AG10803 (cell line): ENCODE data around the gene NOL12.

Experiments used
- DNase-seq: peaks from one replicate; pipeline ENCODE4 v3.0.0; 2010; ENCODE audit warnings: low read depth
- H3K4me3 ChIP-seq: 2 replicates; pipeline ENCODE4 v1.5.1; 2011; ENCODE audit warnings: mild to moderate bottlenecking, low read length, control low read depth
- CTCF ChIP-seq: conservative IDR thresholded peaks from 2 replicates; pipeline ENCODE4 v1.5.1; 2011; ENCODE audit warnings: mild to moderate bottlenecking, low read length, control low read depth, inconsistent platforms

The NOL12 gene

GRCh38 chr22:37640591-37641560, 45.3 kb upstream of the NOL12 start:
- peak overlapping the region; percentile 63 for H3K4me3 ChIP-seq
- TF ChIP-seq CTCF: no peak
- DNase-seq: no peak

GRCh38 chr22:37641561-37641949, 44.6 kb upstream of the NOL12 start:
- H3K4me3 ChIP-seq: no peak overlapping the region
- DNase-seq: no peak
- no peak for TF ChIP-seq CTCF

GRCh38 chr22:37643225-37643847, 42.8 kb upstream of the NOL12 start:
- DNase-seq: peak; percentile 54
- H3K4me3 ChIP-seq: no peak overlapping the region
- peak; percentile 92 for TF ChIP-seq CTCF

- DNase-seq: no peak
- H3K4me3 ChIP-seq: no peak overlapping the region
- no peak for TF ChIP-seq CTCF
Observed at GRCh38 chr22:37647317-37647716, 38.8 kb upstream of the NOL12 start.

- no peak for TF ChIP-seq CTCF
- DNase-seq: peak; percentile 36
- no peak overlapping the region for H3K4me3 ChIP-seq
Observed at GRCh38 chr22:37647928-37648327, 38.2 kb upstream of the NOL12 start.

GRCh38 chr22:37650463-37651136, 35.5 kb upstream of the NOL12 start:
- H3K4me3 ChIP-seq: no peak overlapping the region
- TF ChIP-seq CTCF: no peak
- DNase-seq: no peak
